Endothelial cell of hepatic sinusoid (primary cell): Measurements from ENCODE around the gene TGOLN2.

Source experiments
- in situ Hi-C: cut with HindIII; loops from 2 replicates; pipeline ENCODE4 v1.10.0; 2017; ENCODE audit warnings: low sequenced_read_pairs

The TGOLN2 gene

GRCh38 chr2:85272357-85272756 is 55.4 kb downstream of the TGOLN2 start:
- in situ Hi-C loops: no loop called here

- in situ Hi-C loops: no loop called here
Measured at GRCh38 chr2:85269959-85270358, 57.8 kb downstream of the TGOLN2 start.
